Left lobe of liver (tissue), 2 donors: ENCODE results near the gene TAB2. TPM values are rescaled to one million over a fixed set of nuclear protein-coding genes. Genes with fewer than 3 reads are reported as not detected.
A peak's percentile ranks its signal among the peaks of the same experiment; 100 is the strongest.
"Not testable (repeated sequence)": the region's sequence is repeated elsewhere in the genome, so short reads cannot be mapped to it uniquely, and the experiment has no call there.

Experiments used
- ATAC-seq: fragments of 200-7000 bp; cut with Tn5 transposase; one replicate; pipeline ENCODE4 v1.9.1; 2020; ENCODE audit warnings: mild to moderate bottlenecking, moderate library complexity
- DNase-seq: peaks from one replicate; pipeline ENCODE4 v3.0.0-alpha.2; 2020; ENCODE audit warnings: low spot score
- total RNA-seq: library from RNA; stranded (reverse); gene quantifications from one replicate; pipeline ENCODE4 v1.2.1, GENCODE V29; 2021
- donor health status: DM: no; HTN: no; CAD: no; lungs with moderate emphysema.
- donor health status: DM: no; HTN: yes; CAD: no.

TAB2 gene
- total RNA-seq, 1 donor from 2014 or later = 26.9 TPM

DNA sequence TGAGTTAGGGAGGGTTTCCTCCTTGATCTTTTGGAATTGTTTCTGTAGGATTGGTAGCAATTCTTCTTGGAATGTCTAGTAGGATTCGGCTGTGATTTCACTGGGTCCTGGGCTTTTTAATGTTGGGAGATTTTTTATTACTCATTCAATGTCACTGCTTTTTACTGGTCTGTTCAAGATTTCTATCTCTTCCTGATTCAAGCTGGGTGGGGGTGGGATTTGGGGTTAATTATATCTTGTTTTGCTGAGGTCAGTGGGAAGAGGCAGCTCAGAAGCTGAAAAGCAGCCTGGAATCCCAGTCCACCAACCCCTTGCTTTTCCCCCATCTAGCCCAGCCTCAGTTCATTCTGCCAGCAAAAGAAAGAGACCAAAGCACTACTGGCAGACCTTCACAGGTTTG, 122.1 kb downstream of the TAB2 start:
- DNase-seq (no peak), ATAC-seq (no peak)

- no peak for DNase-seq
- no peak for ATAC-seq
These were observed 123.5 kb downstream of the TAB2 start for GRCh38 chr6:149440735-149441671.

GRCh38 chr6:149441740-149442139, 124.2 kb downstream of the TAB2 start:
- DNase-seq = no peak

DNA sequence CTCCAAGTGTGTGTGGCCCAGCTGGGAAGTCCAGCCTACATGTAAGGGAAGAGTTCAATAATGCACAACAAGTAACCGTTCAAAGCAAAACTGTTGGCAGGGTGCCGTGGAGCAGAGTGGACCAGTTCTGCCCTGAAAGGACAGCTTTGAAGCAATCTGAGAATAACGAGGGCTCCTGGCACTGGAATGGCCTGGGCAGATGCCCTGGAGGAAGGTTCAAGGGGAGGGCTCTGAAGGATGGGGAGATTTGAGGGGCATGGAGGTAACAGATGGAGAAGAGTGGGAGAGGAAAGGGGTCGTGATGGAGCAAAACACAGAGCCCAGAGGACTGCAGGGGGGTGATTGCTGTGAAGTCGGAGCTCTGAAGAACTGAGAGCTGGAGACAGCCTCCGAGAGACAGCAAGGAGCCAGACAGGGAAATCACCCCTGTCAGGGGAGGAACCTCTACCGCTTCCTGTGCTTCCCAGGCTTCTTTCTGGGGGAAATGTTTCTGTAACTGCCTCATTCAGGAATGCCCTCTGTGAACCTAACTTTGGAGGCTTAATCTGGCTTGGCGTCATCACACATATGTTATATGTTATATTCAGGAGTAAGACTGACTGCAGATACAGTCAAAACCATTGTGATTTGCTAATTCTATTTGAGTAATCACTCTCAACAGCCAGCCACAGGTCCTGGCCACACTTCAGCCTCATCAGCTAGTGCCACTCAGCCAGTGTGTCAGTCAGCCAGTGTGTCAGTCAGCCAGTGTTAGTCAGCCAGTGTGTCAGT, 126.1 kb downstream of the TAB2 start:
- ATAC-seq = peak; percentile 51
- DNase-seq = no peak

More at GRCh38 chr6:149441740-149442139, 124.2 kb downstream of the TAB2 start:
- ATAC-seq = no peak

DNA sequence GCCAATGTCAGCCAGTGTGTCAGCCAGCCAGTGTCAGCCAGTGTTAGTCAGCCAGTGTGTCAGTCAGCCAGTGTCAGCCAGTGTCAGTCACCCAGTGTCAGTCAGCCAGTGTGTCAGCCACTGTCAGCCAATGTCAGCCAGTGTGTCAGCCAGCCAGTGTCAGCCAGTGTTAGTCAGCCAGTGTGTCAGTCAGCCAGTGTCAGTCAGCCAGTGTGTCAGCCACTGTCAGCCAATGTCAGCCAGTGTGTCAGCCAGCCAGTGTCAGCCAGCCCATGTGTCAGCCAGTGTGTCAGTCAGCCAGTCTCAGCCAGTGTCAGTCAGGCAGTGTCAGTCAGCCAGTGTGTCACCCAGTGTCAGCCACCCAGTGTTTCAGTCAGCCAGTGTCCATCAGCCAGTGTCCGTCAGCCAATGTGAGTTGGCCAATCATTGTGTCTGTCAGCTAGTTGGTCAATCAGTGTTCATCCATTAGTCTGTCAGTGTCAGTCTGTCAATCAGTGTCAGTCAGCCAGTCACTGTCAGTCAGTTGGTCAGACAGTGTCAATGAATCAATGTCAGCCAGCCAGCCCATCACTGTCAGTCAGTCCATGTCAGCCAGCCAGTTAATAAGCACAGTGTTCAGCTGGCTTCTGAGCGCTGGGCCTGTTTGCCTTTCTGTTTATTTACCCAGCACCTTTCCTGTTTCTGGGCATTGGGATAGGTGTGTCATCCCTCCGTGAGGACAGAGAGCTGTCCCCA, 127.0 kb downstream of the TAB2 start:
- ATAC-seq = peak; percentile 58
- not testable (repeated sequence) for DNase-seq

DNA sequence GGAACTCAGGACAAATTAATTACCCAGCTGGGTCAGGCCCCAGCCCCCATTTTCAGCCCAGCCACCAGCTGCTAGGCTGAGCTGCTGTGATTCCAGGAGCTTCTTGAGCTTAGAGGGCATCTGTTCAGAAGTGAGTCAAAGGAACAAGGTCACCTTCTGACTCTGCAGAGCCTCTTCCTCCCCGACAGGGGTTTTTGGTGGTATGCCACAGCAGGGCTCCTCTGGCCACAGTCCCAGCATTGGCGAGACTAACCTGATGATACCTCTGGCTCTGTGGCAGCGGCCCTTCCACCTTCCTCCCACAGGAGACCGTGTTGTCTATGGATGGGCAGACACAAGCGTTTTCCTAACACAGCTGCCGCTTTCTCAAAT, 127.6 kb downstream of the TAB2 start:
- no peak for ATAC-seq
- DNase-seq = no peak

DNA sequence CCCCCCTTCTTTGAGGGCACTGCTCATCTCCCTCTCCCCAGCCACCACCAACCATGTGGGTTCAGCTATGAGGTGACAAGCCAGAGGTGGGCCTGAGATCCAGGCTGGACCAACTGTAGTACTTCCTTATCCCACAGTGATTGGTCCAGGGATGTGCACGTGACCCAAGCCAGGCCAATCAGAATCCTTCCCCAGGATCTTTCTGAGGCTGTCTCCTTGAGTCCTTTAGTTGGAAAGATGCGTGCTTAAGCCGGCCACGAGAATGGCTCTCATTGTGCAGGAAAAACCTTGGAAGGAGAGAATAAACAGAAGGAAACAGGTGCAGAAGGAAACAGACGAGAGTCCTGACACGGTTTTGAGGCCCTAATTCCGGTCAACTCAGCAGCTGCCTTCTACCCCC, 128.1 kb downstream of the TAB2 start:
- DNase-seq = no peak
- no peak for ATAC-seq

DNA sequence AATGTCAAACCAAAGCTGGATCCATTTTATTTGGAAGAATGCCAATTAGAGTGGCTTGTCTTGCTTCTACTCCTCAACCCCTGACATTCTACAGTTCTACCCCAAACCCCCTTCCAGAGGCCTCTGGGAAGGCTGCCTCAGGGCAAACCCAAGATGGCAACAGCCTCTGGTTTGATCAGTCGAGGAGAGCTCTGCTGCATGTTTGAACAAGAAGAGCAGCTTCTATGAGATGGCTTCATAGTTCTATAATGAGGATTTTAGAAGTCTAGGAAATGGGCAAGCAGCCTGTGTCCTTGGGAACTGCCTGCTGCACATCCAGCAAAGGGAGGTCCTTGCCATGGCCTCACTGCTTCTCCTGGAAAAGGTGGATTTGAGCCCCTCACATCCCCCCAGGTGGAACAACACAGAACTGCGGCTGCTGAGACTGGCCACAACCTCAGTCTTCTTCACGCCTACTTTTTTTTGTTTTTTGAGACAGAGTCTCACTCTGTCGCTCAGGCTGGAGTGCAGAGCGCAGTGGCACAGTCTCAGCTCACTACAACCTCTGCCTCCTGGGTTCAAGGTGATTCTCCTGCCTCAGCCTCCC, 129.4 kb downstream of the TAB2 start:
- no peak for DNase-seq

GRCh38 chr6:149448821-149449453, 131.4 kb downstream of the TAB2 start:
- ATAC-seq = no peak
- DNase-seq = no peak

More for the DNA sequence above, 129.4 kb downstream of the TAB2 start:
- ATAC-seq = no peak

GRCh38 chr6:149449831-149450678, 132.5 kb downstream of the TAB2 start:
- peak; percentile 17 for ATAC-seq
- DNase-seq = no peak

- peak; percentile 59 for DNase-seq
- ATAC-seq = peak; percentile 45
These were observed 133.3 kb downstream of the TAB2 start for GRCh38 chr6:149450679-149451375.

GRCh38 chr6:149451376-149452036, 134.0 kb downstream of the TAB2 start:
- DNase-seq (no peak), ATAC-seq (no peak)

GRCh38 chr6:149452037-149452939, 134.8 kb downstream of the TAB2 start:
- ATAC-seq = peak; percentile 12
- peak; percentile 67 for DNase-seq

DNA sequence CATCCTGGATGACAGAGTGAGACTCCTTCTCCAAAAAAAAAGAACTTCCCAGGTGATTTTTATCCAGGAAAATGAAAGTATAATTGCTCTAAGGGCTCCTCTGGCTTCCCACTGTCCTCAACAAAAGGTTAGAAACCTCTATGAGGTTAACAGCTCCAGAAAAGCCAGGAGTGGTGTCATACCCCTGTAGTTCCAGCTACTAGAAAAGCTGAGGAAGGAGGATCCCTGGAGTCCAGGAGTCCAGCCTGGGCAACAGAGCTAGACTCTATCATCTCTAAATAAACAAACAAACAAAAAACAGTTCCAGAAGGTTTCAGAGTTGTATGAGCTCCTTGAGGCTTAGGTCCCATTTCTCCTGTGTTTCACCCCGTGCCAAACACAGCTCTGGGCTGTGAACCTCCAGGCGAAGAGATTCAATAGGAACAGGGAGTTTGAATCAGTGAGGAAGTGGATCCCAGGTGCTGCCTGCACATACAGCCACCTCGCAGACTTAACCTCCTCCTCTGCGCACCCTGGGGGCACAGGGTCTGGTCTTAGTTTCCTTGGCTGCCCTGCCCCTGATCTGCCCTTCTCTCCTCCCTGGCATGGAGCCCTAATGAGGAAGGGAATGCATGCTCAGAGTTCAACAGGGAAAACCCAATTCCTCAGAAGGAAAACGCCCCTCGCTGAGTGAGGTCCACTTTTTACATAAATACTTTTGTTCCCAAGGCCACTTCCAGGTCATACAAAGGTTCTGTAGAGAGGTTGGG, 136.3 kb downstream of the TAB2 start:
- DNase-seq (no peak), ATAC-seq (no peak)

DNA sequence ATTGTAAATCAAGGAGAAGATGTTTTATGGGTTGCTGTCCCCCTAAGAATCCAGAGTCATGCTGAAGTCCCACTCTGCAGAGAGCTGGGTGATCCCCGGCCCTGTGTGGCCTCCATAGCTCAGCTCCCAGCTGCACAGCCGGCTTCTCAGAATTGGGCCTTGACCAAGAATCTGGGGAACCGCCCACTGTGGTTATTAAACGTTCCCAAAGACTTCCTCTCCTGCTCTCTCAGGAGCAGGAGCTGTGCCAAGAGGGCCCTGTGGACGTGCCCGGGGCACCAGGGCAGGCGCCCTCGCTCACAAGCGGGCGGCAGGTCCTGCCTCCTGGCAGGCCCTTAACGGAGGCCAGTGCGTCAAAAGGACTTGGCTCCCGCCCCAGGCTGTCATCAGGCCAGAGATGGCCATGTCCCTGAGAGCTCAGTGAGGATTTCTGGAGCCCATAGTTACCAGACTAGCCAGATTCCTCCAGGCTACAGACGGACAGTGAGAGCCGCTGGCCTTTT, 136.9 kb downstream of the TAB2 start:
- peak; percentile 84 for ATAC-seq
- DNase-seq = peak; percentile 100

DNA sequence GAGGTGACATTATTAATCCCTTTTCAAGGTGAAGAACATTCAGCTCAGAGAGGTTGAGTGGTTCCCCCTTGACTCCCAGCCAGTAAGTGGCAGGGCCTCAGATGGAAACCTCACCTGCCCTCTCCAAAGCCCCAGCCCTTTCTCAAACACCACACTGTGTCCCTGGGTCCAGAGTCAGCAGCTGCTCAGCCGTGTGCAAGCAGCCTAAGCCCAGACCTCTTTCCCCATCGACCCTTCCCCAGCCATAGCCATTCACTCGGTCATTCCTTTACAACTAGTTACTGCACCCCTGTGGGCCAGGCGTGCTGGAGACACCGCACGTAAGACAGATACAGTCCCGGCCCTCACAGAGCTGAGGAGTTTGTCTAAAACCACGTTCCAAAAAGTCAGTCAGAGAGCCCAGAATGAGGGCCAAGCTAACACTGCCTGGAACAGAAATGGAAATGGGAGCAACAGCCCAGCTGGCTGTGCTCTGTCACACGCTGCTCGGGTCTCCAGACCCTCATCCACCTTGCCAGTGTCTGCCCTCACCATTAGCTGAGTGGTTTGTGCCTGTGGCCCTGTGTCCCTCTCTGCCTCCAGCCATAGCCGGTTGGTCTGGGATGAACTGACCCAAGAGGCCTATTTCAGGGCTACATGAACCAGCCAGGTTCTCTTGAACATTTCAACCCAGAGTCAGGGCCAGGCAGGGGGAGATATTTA, 137.7 kb downstream of the TAB2 start:
- peak; percentile 35 for ATAC-seq
- DNase-seq = no peak
